ENCODE data around the gene TIMM8B.
A peak's percentile ranks its signal among the peaks of the same experiment; 100 is the strongest.

TIMM8B gene

DNA sequence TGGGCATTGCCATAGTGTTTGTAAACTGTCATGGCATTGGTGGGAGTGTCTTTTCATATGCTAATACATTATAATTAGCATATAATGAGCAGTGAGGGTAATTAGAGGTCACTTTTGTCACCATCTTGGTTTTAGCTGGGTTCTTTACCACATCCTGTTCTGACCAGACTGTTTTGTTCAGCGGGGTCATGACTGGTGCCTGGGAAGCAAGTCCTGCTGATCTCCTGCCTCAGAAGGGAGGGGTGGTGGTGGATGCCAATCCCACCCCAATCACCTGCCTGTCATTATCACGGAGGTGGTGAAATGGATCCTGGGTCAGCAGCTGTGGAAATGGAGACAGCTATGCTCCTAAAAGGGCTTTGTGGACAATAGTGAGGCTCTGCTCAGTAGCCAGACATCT is 46.2 kb upstream of the TIMM8B start:
- ATAC-seq: no peak
- TF ChIP-seq ARNTL (CRISPR knock-in tag; IDR thresholded peaks at IDR 0.05; ENCODE audit: borderline replicate concordance, low read depth): no peak
- TF ChIP-seq, protein P1, sequence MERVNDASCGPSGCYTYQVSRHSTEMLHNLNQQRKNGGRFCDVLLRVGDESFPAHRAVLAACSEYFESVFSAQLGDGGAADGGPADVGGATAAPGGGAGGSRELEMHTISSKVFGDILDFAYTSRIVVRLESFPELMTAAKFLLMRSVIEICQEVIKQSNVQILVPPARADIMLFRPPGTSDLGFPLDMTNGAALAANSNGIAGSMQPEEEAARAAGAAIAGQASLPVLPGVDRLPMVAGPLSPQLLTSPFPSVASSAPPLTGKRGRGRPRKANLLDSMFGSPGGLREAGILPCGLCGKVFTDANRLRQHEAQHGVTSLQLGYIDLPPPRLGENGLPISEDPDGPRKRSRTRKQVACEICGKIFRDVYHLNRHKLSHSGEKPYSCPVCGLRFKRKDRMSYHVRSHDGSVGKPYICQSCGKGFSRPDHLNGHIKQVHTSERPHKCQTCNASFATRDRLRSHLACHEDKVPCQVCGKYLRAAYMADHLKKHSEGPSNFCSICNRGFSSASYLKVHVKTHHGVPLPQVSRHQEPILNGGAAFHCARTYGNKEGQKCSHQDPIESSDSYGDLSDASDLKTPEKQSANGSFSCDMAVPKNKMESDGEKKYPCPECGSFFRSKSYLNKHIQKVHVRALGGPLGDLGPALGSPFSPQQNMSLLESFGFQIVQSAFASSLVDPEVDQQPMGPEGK (CRISPR knock-in tag; IDR thresholded peaks at IDR 0.05; ENCODE audit: borderline replicate concordance): no peak

DNA sequence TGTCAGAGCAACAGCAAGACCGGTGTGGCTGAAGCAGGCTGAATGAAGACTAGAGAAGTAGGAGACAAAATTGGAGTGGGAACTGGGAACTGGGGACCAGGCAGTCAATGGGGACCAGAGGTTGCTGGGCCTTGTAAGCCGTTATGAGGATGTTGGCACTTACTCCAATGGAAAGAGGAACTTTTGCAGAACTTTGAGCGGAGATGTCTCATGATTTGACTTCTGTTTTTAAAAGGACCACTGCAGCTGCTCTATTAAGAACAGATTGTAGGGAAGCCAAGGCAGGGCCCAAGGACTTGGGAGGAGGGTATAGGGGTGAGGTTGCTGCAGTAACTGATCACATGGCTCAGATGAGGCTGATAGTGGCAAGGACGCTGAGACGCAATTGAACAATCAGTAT is 43.1 kb upstream of the TIMM8B start:
- ATAC-seq: no peak
- TF ChIP-seq BACH2 (CRISPR knock-in tag; IDR thresholded peaks at IDR 0.05; ENCODE audit: borderline replicate concordance) (no peak), ARNTL (CRISPR knock-in tag; IDR thresholded peaks at IDR 0.05; ENCODE audit: borderline replicate concordance, low read depth) (no peak), PPARA (CRISPR knock-in tag; IDR thresholded peaks at IDR 0.05; ENCODE audit: borderline replicate concordance) (no peak), RARB (CRISPR knock-in tag; IDR thresholded peaks at IDR 0.05) (no peak), ZFP3 (CRISPR knock-in tag; IDR thresholded peaks at IDR 0.05) (no peak), SNAI2 (CRISPR knock-in tag; IDR thresholded peaks at IDR 0.05) (no peak), GLIS3 (CRISPR knock-in tag; IDR thresholded peaks at IDR 0.05) (no peak), ZNF8 (CRISPR knock-in tag; IDR thresholded peaks at IDR 0.05) (no peak), ZNF565 (CRISPR knock-in tag; conservative IDR thresholded peaks at IDR 0.05; ENCODE audit: low read depth) (no peak), ZNF70 (CRISPR knock-in tag; IDR thresholded peaks at IDR 0.05) (no peak), CSDC2 (CRISPR knock-in tag; IDR thresholded peaks at IDR 0.05) (no peak), ESRRG (CRISPR knock-in tag; IDR thresholded peaks at IDR 0.05) (no peak), ZFP30 (CRISPR knock-in tag; IDR thresholded peaks at IDR 0.05) (no peak), TCF4 (CRISPR knock-in tag; IDR thresholded peaks at IDR 0.05; ENCODE audit: borderline replicate concordance) (no peak), OSR1 (CRISPR knock-in tag; IDR thresholded peaks at IDR 0.05) (no peak)
- TF ChIP-seq, protein P2, sequence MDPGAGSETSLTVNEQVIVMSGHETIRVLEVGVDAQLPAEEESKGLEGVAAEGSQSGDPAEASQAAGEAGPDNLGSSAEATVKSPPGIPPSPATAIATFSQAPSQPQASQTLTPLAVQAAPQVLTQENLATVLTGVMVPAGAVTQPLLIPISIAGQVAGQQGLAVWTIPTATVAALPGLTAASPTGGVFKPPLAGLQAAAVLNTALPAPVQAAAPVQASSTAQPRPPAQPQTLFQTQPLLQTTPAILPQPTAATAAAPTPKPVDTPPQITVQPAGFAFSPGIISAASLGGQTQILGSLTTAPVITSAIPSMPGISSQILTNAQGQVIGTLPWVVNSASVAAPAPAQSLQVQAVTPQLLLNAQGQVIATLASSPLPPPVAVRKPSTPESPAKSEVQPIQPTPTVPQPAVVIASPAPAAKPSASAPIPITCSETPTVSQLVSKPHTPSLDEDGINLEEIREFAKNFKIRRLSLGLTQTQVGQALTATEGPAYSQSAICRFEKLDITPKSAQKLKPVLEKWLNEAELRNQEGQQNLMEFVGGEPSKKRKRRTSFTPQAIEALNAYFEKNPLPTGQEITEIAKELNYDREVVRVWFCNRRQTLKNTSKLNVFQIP (CRISPR knock-in tag; IDR thresholded peaks at IDR 0.05; ENCODE audit: borderline replicate concordance, low read depth): no peak
- TF ChIP-seq, protein P3, sequence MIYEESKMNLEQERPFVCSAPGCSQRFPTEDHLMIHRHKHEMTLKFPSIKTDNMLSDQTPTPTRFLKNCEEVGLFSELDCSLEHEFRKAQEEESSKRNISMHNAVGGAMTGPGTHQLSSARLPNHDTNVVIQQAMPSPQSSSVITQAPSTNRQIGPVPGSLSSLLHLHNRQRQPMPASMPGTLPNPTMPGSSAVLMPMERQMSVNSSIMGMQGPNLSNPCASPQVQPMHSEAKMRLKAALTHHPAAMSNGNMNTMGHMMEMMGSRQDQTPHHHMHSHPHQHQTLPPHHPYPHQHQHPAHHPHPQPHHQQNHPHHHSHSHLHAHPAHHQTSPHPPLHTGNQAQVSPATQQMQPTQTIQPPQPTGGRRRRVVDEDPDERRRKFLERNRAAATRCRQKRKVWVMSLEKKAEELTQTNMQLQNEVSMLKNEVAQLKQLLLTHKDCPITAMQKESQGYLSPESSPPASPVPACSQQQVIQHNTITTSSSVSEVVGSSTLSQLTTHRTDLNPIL (CRISPR knock-in tag; IDR thresholded peaks at IDR 0.05; ENCODE audit: low read depth): no peak
- TF ChIP-seq, protein P4, sequence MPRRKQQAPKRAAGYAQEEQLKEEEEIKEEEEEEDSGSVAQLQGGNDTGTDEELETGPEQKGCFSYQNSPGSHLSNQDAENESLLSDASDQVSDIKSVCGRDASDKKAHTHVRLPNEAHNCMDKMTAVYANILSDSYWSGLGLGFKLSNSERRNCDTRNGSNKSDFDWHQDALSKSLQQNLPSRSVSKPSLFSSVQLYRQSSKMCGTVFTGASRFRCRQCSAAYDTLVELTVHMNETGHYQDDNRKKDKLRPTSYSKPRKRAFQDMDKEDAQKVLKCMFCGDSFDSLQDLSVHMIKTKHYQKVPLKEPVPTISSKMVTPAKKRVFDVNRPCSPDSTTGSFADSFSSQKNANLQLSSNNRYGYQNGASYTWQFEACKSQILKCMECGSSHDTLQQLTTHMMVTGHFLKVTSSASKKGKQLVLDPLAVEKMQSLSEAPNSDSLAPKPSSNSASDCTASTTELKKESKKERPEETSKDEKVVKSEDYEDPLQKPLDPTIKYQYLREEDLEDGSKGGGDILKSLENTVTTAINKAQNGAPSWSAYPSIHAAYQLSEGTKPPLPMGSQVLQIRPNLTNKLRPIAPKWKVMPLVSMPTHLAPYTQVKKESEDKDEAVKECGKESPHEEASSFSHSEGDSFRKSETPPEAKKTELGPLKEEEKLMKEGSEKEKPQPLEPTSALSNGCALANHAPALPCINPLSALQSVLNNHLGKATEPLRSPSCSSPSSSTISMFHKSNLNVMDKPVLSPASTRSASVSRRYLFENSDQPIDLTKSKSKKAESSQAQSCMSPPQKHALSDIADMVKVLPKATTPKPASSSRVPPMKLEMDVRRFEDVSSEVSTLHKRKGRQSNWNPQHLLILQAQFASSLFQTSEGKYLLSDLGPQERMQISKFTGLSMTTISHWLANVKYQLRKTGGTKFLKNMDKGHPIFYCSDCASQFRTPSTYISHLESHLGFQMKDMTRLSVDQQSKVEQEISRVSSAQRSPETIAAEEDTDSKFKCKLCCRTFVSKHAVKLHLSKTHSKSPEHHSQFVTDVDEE (CRISPR knock-in tag; IDR thresholded peaks at IDR 0.05): no peak
- TF ChIP-seq, protein P1 (CRISPR knock-in tag; IDR thresholded peaks at IDR 0.05; ENCODE audit: borderline replicate concordance): no peak

DNA sequence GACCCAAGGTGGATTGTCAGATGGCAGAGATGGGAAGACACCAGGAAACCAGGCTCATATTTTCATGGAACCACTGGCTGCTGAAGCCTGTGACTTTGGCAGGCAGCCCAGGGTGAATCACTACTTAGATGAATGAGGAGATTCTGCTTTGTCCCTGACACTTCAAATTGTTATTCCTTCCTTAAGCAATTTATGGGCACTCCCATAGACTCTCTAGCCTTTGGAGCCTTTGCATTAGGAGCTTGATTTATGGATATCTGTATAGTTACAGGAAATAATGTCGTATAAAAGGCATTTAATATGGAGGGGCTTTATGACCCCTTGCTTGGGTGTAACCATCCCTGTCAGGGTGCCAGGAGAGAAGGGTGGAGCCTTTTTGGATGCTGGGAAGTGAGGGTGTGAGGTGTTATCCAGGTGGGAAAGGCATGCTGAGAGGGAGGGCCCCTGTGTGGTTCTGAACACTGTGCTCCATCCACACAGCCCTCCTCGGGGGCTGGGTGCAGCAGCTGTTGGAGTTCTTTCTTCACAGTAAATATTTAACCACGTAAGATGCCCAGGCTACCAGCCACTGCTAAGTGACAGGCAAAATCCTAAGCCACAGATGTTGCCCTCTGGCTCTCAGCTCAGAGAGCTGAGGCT is 42.0 kb upstream of the TIMM8B start:
- ATAC-seq: peak; percentile 96
- TF ChIP-seq, protein P4 (CRISPR knock-in tag; IDR thresholded peaks at IDR 0.05): no peak
- TF ChIP-seq, protein P1 (CRISPR knock-in tag; IDR thresholded peaks at IDR 0.05; ENCODE audit: borderline replicate concordance): peak; percentile 61; the same call in 1 of the 2 replicates
- TF ChIP-seq, protein P5, sequence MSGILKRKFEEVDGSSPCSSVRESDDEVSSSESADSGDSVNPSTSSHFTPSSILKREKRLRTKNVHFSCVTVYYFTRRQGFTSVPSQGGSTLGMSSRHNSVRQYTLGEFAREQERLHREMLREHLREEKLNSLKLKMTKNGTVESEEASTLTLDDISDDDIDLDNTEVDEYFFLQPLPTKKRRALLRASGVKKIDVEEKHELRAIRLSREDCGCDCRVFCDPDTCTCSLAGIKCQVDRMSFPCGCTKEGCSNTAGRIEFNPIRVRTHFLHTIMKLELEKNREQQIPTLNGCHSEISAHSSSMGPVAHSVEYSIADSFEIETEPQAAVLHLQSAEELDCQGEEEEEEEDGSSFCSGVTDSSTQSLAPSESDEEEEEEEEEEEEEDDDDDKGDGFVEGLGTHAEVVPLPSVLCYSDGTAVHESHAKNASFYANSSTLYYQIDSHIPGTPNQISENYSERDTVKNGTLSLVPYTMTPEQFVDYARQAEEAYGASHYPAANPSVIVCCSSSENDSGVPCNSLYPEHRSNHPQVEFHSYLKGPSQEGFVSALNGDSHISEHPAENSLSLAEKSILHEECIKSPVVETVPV (CRISPR knock-in tag; IDR thresholded peaks at IDR 0.05): no peak
- TF ChIP-seq ARNTL (CRISPR knock-in tag; IDR thresholded peaks at IDR 0.05; ENCODE audit: borderline replicate concordance, low read depth) (no peak), ZC3H10 (CRISPR knock-in tag; IDR thresholded peaks at IDR 0.05) (no peak), ISL1 (CRISPR knock-in tag; IDR thresholded peaks at IDR 0.05) (peak; percentile 85), RARB (CRISPR knock-in tag; IDR thresholded peaks at IDR 0.05) (no peak)

Measured in SK-N-SH treated with all-trans-retinoic acid at 6 μM for 48 hours (cell line).